ENCODE measurements around the gene DMPK.

DMPK gene

DNA sequence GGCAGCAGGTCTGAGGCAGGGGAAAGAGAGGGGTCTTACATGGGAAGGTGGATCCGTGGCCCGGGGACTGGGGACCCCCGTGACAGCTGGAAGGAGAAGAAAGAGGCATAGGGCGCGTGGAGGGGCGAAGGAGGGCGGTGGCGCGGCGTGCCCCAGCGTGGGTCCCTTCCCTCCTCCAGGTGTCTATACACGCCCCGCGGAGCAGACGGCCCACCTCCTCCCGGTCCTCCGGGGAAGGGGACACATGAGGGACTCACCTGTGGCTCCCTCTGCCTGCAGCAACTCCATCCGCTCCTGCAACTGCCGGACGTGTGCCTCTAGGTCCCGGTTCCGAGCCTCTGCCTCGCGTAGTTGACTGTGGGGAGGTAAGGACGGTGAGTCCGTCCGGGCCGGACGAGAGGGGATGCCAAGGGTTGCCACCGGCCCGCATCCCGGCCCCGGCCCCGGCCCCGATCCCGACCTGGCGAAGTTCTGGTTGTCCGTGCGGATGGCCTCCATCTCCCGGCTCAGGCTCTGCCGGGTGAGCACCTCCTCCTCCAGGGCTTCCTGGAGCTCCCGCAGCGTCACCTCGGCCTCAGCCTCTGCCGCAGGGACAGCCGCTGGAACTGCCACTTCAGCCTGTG lies 10.9 kb downstream of the DMPK start:
- DNase-seq (ENCODE audit: extremely low spot score, insufficient read length, low read depth) (no peak), FAIRE-seq (no peak)

DNA sequence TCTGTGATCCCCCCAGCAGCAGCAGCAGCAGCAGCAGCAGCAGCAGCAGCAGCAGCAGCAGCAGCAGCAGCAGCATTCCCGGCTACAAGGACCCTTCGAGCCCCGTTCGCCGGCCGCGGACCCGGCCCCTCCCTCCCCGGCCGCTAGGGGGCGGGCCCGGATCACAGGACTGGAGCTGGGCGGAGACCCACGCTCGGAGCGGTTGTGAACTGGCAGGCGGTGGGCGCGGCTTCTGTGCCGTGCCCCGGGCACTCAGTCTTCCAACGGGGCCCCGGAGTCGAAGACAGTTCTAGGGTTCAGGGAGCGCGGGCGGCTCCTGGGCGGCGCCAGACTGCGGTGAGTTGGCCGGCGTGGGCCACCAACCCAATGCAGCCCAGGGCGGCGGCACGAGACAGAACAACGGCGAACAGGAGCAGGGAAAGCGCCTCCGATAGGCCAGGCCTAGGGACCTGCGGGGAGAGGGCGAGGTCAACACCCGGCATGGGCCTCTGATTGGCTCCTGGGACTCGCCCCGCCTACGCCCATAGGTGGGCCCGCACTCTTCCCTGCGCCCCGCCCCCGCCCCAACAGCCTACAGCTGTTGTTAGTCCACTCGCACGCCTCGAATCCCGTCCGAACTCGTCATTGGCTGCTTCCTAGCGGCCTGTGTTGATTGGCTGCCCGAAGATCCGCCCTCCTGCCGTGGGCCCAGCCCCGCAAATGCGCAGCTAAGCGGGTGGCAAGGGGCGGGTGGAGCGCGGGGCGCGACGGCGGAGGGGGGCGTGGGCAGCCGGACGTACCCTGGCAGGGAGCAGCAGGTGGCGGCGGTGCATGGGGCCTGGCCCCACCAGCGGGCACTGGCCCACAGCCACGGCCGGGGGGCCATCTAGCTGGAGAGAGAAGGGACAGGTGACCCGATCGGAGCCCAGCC lies 11.8 kb downstream of the DMPK start:
- FAIRE-seq (peak; percentile 99), DNase-seq (ENCODE audit: extremely low spot score, insufficient read length, low read depth) (peak; percentile 79)

DNA sequence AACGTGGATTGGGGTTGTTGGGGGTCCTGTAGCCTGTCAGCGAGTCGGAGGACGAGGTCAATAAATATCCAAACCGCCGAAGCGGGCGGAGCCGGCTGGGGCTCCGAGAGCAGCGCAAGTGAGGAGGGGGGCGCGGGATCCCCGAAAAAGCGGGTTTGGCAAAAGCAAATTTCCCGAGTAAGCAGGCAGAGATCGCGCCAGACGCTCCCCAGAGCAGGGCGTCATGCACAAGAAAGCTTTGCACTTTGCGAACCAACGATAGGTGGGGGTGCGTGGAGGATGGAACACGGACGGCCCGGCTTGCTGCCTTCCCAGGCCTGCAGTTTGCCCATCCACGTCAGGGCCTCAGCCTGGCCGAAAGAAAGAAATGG lies 12.5 kb downstream of the DMPK start:
- DNase-seq (ENCODE audit: extremely low spot score, insufficient read length, low read depth) (no peak), FAIRE-seq (no peak)

DNA sequence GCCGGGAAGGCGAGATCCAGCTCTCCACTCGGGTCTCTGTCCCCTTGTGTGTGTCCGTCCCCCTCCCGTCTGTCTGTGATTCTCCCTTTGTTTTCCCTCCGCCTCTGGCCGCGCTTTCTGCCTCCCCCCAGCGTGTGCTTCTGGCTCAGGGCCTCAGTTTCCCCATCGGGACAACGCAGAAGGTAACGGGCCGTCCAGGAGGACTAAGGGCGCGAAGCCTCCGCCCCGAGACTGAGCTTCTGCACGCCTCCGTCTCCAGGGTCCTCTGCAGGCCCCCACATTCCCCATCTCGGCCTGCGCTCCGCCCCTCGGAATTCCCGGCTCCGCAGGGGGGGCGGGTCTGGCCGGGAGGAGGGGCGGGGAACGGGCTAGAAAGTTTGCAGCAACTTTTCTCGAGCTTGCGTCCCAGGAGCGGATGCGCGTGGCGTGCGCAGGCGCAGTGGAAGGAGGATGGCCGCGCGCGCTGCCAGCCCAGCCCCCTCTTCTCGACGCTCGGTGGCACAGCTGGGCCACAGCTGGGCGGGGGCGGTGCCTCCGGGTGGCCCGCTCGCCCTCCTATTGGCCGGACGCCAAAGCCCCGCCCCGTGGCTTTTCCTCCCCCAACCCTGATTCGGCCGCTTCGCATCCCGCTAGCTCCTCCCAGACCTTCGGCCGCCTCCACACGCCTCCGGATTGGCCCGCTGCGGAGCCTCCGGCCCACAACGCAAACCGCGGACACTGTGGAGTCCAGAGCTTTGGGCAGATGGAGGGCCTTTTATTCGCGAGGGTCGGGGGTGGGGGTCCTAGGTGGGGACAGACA lies 13.1 kb downstream of the DMPK start, which contains the start of gene SIX5:
SIX5 (minus strand) TSS at position 269 of the 799 bp plus-strand sequence. CDS start 408 bp downstream, outside the sequence.
- DNase-seq (ENCODE audit: extremely low spot score, insufficient read length, low read depth): peak; percentile 98

DNA sequence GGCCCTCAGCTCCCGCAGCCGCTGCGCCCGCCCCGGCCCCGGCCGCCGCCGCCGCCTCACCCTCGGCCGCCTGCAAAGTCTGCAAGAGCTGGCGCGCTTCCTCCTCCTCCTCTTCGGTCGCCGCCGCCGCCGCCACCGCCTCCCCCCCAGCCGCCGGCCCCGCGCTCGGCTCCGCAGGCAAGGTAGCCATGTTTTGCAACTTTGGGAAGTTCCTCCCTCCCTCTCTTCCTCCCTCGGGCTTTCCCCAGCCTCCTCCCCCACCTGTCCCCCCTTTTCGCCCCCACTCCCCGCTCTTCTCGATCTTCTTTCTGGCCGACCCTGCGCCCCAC lies 13.7 kb downstream of the DMPK start:
- FAIRE-seq (no peak), DNase-seq (ENCODE audit: extremely low spot score, insufficient read length, low read depth) (no peak)

More for the DNA sequence above, 13.1 kb downstream of the DMPK start, which contains the start of gene SIX5:
- peak; percentile 99 for FAIRE-seq

DNA sequence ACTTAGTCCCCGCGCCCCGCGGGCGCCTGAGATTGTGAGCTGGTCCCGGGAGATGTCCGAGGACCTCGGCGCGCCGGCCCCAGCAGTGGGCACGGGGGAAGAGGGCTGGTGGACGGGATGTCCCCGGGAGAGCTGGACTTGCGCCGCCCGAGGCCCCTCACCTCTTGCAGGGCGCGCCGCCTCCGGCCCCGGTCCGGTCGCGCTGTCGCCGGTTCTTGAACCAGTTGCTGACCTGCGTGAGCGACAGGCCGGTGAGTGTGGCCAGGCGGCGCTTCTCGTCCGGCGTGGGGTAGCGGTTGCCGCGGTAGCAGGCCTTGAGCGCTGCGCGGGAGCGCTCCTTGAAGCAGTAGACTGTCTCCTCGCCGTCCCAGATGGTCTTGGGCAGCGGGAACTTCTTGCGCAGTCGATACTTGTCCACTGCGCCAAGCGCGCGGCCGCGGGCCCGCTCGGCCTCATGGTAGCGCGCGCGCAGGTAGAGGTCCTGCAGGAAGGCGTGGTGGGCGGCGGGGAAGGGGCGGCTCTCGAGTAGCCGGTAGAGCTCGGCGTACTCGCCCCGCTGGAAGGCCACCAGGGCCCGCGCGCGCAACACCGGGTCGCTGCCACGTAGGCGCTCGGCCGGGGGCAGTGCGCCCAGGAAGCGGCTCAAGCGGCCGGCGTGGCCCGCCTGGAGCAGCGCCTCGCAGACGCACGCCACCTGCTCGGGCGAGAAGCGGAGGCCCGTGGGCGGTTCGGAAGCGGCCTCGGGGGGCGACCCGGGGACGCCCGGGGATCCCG lies 14.2 kb downstream of the DMPK start:
- no peak for FAIRE-seq
- DNase-seq (ENCODE audit: extremely low spot score, insufficient read length, low read depth): no peak

DNA sequence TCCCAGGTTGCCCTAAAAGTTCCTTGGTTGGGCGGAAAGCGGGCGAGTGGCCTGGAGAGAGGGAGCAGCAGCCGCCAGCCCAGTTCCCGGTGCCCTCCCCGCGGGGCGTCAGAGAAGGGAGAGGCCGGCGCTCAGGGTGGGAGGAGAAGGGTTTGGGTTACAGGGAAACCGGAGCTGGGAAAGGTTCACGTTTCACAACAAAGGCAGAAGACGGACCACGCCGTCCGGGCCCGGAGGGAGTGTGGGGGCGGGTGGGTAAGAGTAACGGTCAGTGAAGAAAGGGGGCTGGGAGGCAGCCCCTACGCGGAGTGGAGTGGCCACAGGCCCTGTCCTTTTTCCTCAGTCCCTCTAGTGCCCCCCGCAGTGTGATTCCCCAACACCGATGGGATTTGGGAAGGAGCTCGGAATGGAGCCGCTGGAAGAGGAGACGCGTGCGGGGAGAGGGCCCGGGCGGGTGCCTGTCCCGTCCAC lies 14.8 kb downstream of the DMPK start:
- FAIRE-seq: no peak

DNA sequence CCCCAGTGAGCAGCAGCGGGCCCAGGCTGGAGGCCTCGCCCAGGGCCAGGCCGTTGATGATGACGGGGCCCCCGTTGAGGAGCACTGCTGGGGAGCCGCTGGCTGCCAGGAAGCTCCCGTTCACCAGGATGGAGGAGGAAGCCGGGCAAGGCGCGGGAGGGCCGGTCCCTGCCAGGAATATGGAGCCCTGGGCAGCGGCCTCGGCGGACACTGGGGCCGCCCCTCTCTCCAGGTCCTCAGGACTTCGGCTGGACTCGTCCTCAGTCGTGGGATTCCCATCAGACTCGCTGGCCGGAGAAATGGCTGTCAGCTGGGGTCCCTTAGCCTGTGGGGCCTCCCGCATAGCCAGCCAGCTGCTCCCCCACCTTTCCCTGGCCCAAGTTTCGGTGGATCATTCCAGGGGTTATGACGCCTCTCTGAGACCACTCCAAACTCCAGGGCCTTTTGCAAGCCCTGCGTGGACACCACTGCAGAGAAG lies 15.4 kb downstream of the DMPK start:
- FAIRE-seq: no peak

More for the DNA sequence above, 14.8 kb downstream of the DMPK start:
- DNase-seq (ENCODE audit: extremely low spot score, insufficient read length, low read depth): no peak

DNA sequence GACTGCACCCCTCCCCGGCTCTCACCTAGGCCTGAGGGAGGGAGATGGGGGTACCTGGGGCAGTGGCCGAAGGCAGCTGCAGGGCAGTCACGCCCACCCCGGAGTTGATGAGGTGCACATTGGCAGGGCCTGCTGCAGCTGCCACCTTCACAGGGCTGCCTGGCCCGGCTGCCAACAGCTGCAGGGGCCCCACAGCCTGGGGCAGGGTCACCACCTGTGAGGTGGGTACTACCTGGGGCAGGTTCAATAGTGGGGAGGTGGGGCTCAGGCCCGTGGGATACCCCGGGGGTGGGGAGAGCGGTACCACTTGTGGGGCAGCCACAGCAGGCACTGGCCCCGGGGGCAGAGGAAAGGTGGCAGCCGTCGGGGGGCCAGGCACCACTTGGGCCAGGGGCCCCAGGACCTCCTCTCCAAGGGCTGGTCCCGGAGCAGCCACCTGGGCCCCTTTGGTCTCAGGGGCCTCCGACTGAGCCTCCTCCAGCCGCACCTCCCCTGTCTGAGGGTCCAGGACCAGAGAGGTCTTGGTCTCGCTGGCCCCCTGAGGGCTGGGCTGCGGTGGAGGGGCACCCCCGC lies 15.9 kb downstream of the DMPK start:
- no peak for FAIRE-seq

More for the DNA sequence above, 15.4 kb downstream of the DMPK start:
- no peak for DNase-seq (ENCODE audit: extremely low spot score, insufficient read length, low read depth)

DNA sequence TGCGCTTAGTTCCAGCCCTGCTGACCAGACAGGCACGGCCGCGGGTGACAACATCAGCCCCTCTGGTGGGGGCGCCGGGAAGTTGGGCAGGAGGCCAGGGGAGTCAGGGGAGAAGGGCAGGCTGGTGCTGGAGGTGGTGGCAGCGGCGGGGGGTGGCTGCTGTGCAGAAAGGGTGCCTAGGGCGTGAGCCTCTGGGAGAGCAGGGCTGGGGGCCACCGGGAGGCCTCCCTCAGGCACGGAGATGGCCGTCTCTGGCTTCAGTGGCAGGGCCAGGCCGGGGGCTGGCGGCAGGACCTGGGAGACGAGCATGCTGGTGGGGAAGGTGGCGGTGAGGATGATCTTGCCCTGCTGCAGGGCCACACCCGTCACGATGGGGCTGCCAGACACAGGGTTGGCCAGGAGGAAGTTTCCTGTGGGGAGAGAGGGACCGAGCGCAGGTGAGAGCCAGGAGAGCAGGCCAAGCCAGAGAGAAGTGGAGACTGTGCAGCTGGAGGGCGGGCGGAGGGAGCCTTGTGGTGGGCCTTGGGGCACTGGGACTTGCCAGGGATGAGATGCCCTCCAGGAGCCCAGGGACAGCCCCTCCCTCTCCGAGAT lies 16.5 kb downstream of the DMPK start:
- DNase-seq (ENCODE audit: extremely low spot score, insufficient read length, low read depth): no peak
- no peak for FAIRE-seq

More for the DNA sequence above, 15.9 kb downstream of the DMPK start:
- no peak for DNase-seq (ENCODE audit: extremely low spot score, insufficient read length, low read depth)

DNA sequence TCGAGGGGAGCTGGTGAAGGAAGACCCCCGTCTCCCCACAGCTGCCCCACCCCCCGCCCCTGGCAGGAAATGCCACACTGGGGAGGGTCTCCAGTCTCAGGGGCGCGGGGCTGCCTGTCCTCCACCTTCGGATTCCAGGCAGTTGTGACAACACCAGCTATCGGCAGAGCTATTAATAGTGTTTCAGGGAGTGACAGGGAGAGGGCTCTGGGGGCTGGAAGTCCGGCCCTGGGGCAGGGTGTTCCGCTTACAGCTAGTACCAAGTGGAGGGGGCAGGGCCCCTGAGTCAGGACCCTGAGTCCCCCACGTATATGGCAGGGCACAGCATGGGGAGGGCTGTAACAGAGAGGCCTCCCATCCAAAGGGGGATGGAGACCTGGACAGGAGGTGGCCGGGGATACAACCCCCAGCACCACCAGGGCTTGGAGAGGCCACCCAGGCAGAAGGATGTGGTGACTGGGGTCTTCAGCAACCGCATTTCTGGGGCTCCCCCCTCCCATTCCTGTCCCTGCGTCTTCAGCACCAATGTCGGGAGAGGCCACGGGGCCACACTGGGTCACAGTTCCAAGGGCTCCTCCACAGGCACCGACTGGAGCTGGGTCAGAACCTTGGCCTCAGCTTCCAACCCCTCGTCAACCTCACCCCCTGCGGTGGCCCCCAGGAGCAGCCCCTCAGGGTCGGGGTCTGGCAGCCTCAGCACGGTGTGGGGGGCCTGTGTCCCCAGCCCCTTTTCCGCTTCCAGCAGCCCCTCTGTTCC lies 17.2 kb downstream of the DMPK start:
- DNase-seq (ENCODE audit: extremely low spot score, insufficient read length, low read depth) (no peak), FAIRE-seq (no peak)

DNA sequence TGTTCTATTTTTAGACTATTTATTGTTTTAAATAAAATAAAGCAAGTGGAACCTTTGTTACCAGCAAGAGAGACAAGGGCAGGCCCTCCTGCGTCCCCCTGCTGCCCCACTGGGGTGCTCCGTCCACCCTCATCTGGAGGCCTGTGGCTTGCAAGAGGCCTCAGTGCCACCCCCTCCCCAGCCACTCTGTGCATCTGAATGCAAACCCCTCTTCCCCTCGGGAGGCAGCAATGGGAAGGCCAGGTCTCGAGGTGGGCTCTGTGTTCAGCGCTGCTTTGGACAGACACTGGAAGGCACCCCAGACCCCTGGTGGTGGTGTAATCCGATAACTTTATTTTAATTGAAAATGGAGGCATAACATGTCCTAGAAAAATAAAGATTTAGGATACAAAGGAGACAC lies 17.8 kb downstream of the DMPK start:
- no peak for DNase-seq (ENCODE audit: extremely low spot score, insufficient read length, low read depth)
- no peak for FAIRE-seq

DNA sequence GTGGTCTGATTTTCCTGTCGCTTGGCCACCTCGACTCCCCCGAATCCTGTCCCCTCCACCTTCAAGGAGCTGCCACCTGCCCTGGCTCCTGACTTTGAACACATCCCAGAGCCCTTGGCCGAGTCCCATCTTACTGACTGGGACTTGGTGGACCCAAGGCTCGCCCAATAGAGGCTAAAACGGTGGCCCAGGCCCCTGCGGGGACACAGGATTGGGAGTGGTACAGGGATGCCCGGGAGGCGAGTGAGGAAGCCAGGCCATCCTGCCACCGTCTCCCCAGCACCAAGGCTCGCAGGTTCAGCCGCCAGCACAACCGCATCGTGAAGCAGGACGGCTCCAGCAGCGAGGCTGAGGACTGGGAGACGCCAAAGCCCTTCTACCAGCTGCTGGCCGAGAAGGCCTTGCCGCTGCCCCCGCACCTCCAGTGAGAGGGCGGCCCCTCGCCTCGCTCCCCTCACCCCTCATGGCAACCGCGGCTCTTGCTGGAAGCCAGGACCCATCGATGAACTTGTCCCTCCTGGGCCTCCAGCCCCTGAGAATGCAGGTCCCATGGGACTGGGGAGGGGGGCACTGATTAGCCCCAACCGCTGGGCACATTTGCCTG lies 18.5 kb downstream of the DMPK start:
- FAIRE-seq (no peak), DNase-seq (ENCODE audit: extremely low spot score, insufficient read length, low read depth) (no peak)

DNA sequence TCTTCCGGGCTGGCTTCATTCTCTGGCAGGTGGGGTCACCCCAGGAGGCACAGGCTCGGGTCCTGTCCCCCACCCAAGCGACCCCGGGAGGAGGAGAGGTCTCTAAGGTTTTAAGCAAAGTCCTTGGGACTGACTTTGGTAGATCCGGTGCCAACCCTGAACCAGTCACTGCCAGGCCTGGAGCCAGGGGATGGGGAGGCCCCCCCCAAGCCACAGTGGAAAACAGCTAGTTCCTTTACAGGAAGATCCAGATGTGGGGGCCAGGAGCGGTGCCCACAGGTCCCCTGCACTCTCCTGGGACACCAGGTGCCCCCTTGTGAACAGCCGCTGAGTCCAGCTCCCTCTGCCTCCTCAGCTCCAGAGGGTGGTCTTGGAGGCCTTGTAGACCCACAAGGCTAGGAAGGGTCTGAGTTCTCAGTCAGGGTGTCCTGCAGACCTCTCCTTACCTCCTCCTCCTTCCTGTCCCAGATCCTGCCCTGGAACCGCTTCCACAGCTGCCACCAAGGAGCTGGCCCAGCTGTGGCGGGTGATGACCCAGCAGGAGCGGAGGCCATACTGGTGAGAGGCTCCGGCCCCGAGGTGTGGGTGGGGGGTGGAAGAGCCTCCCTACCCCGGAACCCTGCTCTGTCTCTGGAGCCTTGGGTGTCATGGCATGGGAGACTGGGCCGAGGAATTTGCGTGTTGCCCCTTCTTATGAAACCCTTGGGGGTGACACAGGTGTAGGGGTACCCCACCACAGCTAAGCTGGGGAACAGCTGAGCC lies 19.2 kb downstream of the DMPK start:
- FAIRE-seq: no peak
- DNase-seq (ENCODE audit: extremely low spot score, insufficient read length, low read depth): no peak

DNA sequence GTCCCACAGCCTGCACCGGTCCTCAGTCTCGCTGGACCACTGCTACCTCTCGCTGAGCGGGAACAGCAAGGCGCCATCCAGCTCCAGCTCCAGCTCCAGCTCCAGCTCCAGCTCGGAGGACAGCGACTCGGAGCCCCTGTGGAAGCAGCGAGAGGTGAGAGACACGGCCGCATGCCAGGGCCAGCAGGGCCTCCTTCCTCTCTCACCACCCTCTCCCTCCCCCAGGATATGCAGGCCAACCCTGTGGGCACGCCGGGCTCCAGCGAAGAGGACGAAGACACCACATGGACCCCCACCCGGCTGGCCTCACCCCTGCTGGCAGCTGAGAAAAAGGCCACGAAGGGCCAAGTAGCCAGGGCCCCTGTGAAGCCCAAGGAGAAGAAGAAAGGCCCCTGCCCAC lies 20.6 kb downstream of the DMPK start:
- no peak for DNase-seq (ENCODE audit: extremely low spot score, insufficient read length, low read depth)

DNA sequence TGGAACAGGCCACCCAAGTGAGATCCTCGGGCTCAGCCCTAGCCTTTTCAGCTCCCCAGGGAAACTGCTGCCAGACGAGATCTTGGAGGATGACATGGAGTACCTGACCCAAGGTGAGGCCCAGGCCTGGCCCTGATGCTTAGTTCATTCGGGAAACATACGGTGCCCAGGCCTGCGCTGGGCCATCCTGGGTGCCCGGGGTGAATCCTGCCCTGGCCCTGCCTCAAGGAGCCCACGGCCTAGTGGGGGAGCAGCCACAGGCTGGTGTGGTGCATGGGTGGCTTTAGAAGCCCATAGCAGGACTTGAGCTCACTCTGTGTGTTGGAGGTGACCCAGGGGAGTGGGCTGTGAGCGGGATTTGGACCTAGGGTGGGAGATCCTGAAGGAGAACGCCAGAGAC lies 23.4 kb downstream of the DMPK start:
- no peak for FAIRE-seq
- DNase-seq (ENCODE audit: extremely low spot score, insufficient read length, low read depth): no peak

More for the DNA sequence above, 20.6 kb downstream of the DMPK start:
- no peak for FAIRE-seq

DNA sequence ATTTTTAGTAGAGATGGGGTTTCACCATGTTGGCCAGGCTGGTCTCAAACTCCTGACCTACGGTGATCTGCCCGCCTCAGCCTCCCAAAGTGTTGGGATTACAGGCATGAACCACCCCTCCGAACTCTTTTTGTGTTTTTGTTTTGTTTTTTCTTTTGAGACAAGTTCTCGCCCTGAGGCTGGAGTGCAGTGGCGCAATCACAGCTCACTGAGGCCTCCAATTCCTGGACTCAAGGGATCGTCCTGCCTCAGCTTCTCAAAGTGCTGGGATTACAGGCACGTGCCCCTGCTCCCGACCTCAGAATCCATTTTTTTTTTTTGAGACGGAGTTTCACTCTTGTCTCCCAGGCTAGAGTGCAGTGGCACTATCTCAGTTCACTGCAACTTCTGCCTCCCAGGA lies 24.6 kb downstream of the DMPK start:
- DNase-seq (ENCODE audit: extremely low spot score, insufficient read length, low read depth) (no peak), FAIRE-seq (no peak)
